Liver (tissue), 3 donors: ENCODE data around the gene MALT1.

Experiments used
- CTCF ChIP-seq: fragments of 150-350 bp; IDR thresholded peaks from 2 replicates; pipeline ENCODE4 v1.5.1; 2017; ENCODE audit warnings: improper control_type of control experiment, low read depth, low read length; ENCODE audit not compliant: missing input control
- RAD21 ChIP-seq, 2 donors: IDR thresholded peaks; 2 replicates each; pipeline ENCODE4 v1.6.1; 2016; ENCODE audit warnings: antibody characterized with exemption in 2 of 2, mild to moderate bottlenecking in 2 of 2
- TAF1 ChIP-seq: conservative IDR thresholded peaks from 2 replicates; pipeline ENCODE4 v1.6.1; 2016; ENCODE audit warnings: antibody characterized with exemption, mild to moderate bottlenecking
- donor health status: healthy.
- donor health status: healthy.

- TF ChIP-seq TAF1 (no peak), CTCF (no peak), RAD21 (IDR thresholded peaks at IDR 0.05) (no peak)
Observed at GRCh38 chr18:58654896-58655614, 16.2 kb upstream of the MALT1 start.
